Right cardiac atrium (tissue), 5 donors: ENCODE results near the gene EFNA5. TPM values are rescaled to one million over a fixed set of nuclear protein-coding genes. Genes with fewer than 3 reads are reported as not detected.

Source experiments
- ATAC-seq, 2 donors: fragments of 200-7000 bp; cut with Tn5 transposase; one replicate each; pipeline versions ENCODE4 v1.8.0 to v1.9.1; 2020; ENCODE audit warnings: moderate library complexity in 2 of 2, mild to moderate bottlenecking in 1 of 2
- DNase-seq, 3 donors: peaks; one replicate each; pipeline ENCODE4 v3.0.0-alpha.2; 2020
- H3K27ac ChIP-seq: one replicate; pipeline ENCODE4 v1.5.1; 2013; ENCODE audit warnings: mild to moderate bottlenecking, low read length, control low read depth, moderate library complexity
- H3K27me3 ChIP-seq: one replicate; pipeline ENCODE4 v1.6.1; 2013; ENCODE audit not compliant: control insufficient read depth, insufficient read depth
- H3K4me1 ChIP-seq: one replicate; pipeline ENCODE4 v1.6.1; 2013; ENCODE audit warnings: low read length; ENCODE audit not compliant: control insufficient read depth, insufficient read depth
- H3K4me3 ChIP-seq: one replicate; pipeline ENCODE4 v1.5.1; 2013; ENCODE audit warnings: low read length, control low read depth
- H3K9me3 ChIP-seq: one replicate; pipeline ENCODE4 v1.6.1; 2013; ENCODE audit warnings: low read length; ENCODE audit not compliant: control insufficient read depth
- WGBS: extraction: QIAGEN DNeasy Blood & Tissue Kit; methylation state at CpG from one replicate; pipeline ENCODE4 v1.1.7; 2013; 5-methylcytosine and 5-hydroxymethylcytosine counted together
- intact Hi-C, 4 donors: fragments of 100-400 bp; cut with DNase I; formaldehyde crosslinking; loops; one replicate each; pipeline versions ENCODE4 v1.11.0 to v1.14.0; 2022 to 2023
- polyA plus RNA-seq: library from polyadenylated mRNA; stranded (reverse); fragments of 200-250 nt; gene quantifications from one replicate; pipeline ENCODE4 v1.2.3, GENCODE V29; 2013
- total RNA-seq, 4 donors: library from RNA; stranded (reverse); fragmentation: NEBNext Ultra II Directional; extraction: Animal tissue kit (Norgen Biotek cat#: 25700); gene quantifications; one replicate each; pipeline ENCODE4 v1.2.1, GENCODE V29; 2021
- donor health status: healthy with polysubstance abuse.
- donor health status: DM: no; HTN: yes; CAD: no.
- donor health status: DM: no; HTN: no; CAD: no.
- donor health status: DM: no; HTN: yes; CAD: no; lungs with severe emphysema.
- donor health status: DM: yes; HTN: yes; CAD: no.

The EFNA5 gene
- total and polyA plus RNA-seq, 5 donors = 4.5 to 26.4 (median 21.8) TPM

DNA sequence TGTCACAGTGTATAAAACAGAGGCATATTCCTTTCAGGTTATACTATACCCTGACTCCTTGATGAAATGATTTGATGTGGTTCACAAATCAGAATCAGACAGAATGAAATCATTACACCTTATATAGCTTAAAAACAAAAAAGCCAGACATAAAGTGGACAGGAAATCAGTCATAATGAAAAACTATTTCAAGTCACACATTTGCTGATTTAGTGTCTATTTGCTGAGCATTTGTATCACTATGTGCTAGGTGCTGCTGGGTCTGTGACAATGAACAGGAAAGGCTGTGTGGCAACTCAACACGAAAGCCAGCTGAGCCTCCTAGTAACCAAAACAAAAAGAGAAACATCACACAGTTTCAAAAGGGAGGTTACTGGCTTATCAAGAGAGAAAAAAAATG is 194.0 kb downstream of the EFNA5 start:
- ATAC-seq (peak; percentile 81 to 82), DNase-seq (peak in 1 of 3 donors; percentile 38)
- WGBS = 26% methylated on average over 1 of the region's 1 CpG
- no peaks in the 10 kb centered on the region for H3K27me3 ChIP-seq
- H3K9me3 ChIP-seq = no peaks in the 10 kb centered on the region
- H3K27ac ChIP-seq = no peak overlapping the region
- no peak overlapping the region for H3K4me3 ChIP-seq
- H3K4me1 ChIP-seq = peaks cover 1% of the 10 kb centered on the region
- intact Hi-C loops = no loop called here

DNA sequence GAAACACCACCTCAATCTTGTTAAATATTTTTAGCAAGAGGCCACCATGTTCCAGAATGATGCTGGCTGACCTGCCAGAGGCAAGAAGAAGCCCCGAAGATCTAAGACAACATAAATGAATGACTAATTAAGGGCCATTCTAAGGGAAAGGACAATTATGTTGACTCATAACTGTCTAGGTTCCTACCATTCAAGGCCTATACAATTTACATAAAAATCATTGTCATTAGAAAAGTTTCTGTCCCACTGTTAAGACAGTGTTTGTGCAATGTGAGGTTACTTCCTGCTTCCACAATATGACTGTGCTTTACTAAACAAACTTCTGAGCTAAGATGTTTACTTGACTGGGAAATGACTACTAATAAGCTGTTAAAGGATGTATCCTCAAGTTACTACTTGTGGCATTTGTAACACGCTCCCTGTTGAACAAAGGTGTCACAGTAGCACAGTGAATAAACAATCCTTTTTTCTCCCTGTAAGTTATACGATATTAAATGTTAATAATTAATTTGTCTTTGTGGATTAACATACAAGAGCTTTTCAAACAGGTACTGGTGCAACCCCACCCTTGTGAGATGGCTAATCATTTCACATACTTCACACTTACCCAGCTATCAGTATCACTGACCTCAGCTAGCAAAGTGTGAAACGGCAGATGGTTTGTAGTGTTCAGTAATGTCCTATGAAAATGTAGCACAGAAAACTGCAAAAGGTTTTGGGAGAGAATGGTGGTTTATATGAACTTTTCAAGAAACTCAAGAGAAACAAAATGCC is 195.8 kb downstream of the EFNA5 start:
- Histone ChIP-seq H3K4me3 (no peak overlapping the region), H3K27me3 (no peaks in the 10 kb centered on the region), H3K9me3 (no peaks in the 10 kb centered on the region), H3K4me1 (peaks cover 1% of the 10 kb centered on the region), H3K27ac (peak overlapping the region; percentile 52)
- WGBS = 61% methylated on average over 4 of the region's 4 CpGs
- ATAC-seq (peak in 1 of 2 donors; percentile 46), DNase-seq (no peak)
- intact Hi-C loops = no loop called here

DNA sequence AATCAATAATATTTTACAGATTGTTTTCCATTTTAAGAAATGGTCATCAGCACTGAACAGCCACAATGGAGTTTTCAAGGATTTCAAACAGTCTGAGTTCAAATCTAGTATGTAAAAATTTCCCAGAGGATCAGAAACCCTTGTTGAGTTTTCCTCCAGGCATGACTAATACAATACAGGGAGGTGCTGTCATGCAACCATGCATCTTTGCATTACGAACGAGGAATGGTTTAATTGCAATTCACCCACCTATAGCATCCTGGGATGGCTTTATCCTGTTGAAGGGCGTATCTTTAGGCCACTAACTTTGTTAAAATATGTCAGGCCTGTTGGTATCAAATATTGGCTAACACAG is 196.4 kb downstream of the EFNA5 start:
- no peak overlapping the region for H3K27ac ChIP-seq

DNA sequence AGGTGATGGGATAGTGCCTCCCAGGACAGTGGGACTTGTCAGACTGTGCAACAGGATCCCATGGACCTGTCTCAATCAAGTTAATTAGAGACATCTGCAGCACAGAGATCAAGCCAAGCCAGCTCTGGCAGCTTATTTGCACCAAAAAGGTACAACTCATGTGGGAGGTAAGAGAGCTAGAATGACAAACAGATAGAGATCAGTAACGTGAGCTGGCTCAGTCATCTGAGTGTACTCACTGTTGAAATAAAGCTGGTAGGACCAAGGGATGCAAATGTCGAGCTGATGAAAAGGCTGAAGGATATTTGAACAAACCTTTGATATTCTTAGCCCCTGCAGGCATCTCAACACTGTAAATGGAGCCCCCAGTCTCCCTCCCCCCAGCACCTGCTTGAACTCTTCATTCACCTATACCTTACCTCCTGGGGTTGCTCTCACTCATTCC is 198.1 kb downstream of the EFNA5 start:
- 50% methylated on average over 2 of the region's 2 CpGs for whole genome bisulfite sequencing
- intact Hi-C loops = no loop called here

More for the DNA sequence above, 196.4 kb downstream of the EFNA5 start:
- DNase-seq (no peak), ATAC-seq (no peak)
- H3K4me3 ChIP-seq = no peak overlapping the region
- intact Hi-C loops = no loop called here
- H3K9me3 ChIP-seq = no peaks in the 10 kb centered on the region
- H3K27me3 ChIP-seq = no peaks in the 10 kb centered on the region
- peaks cover under 1% of the 10 kb centered on the region for H3K4me1 ChIP-seq
- 89% methylated on average over 3 of the region's 3 CpGs for WGBS

DNA sequence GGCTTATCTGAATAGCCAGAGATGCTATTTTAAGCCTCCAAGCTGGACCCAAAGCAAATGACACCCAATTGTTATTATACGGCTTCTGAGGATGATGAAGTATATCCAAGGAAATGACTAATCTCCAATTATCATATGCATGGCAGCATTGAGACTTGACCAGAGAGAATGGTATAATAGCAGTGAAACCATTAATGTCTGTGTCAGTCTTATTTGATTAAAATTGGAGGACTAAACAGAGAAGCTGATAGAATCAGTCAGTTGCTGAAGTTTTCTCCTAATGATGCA is 200.5 kb downstream of the EFNA5 start:
- Histone ChIP-seq H3K4me3 (no peak overlapping the region), H3K27me3 (no peaks in the 10 kb centered on the region), H3K9me3 (no peaks in the 10 kb centered on the region), H3K27ac (peak overlapping the region; percentile 71), H3K4me1 (peaks cover 3% of the 10 kb centered on the region)
- intact Hi-C loops = no loop called here
- 19% methylated on average over 1 of the region's 1 CpG for WGBS
- no peak for ATAC-seq
- DNase-seq = no peak

More for the DNA sequence above, 198.1 kb downstream of the EFNA5 start:
- DNase-seq = no peak
- Histone ChIP-seq H3K4me1 (no peaks in the 10 kb centered on the region), H3K27ac (no peak overlapping the region), H3K4me3 (no peak overlapping the region), H3K9me3 (no peaks in the 10 kb centered on the region), H3K27me3 (no peaks in the 10 kb centered on the region)
- no peak for ATAC-seq

DNA sequence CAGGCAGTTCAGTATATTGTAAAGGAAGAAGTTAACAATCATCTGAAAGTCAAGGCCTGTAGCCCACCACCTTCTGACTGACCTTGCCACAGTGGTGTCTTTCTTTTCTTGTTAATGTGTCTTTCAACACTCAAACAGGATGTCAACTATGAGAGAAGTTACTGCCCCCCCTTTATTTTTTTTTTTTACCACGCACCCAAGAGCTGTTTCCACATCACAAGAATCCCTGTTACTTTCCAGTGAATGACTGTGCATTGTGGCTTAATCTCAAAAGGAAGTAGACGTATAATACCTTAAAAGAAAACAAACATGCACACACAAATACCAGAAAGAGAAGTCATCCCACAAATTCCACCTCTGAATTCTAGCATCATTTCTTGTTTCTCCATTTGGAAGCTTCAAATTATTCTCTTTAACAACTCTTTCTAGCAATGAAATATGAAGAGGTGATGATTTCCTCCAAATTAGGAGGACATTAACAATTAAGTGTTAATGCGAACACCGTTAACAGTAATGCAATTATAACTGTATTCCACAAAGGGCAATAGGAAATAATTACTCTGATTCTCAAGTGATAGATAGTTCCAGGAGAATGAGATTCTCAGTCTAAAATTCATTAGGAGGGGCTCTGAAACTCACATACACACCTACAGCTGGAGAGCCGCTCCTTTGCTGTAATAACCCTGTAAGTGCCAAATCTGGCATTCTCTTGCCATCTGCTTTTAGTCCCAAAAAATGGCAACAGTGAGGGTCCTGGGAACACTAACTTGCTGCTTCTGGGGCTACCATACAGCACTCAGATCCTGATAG is 201.0 kb downstream of the EFNA5 start:
- Histone ChIP-seq H3K4me3 (no peak overlapping the region), H3K27me3 (no peaks in the 10 kb centered on the region), H3K27ac (peak overlapping the region; percentile 73), H3K4me1 (peaks cover 3% of the 10 kb centered on the region), H3K9me3 (no peaks in the 10 kb centered on the region)
- DNase-seq (no peak), ATAC-seq (peak in 1 of 2 donors; percentile 39)
- intact Hi-C loops = no loop called here
- WGBS = 49% methylated on average over 5 of the region's 5 CpGs

DNA sequence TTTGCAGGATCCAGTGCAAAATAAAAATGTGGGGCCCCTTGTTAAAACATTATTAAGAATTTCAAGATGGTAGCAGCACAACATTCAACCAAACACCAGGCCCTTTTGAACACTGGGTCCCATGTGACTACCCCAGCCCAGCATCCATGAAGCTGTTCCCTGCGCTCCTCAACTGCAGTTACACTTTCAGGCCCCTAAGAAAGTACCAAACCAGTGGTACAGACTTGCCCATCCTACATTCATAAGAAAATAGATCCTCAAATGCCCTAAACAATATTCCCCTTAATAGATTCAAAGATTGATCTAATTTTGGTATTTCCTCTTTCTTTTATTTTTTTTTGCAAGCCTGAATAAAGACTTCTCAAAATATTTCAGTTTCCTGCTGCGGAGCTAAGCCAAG is 201.7 kb downstream of the EFNA5 start:
- H3K4me3 ChIP-seq = no peak overlapping the region
- ATAC-seq (no peak), DNase-seq (no peak)
- H3K4me1 ChIP-seq = peaks cover 6% of the 10 kb centered on the region
- peak overlapping the region; percentile 73 for H3K27ac ChIP-seq
- intact Hi-C loops = no loop called here
- no peaks in the 10 kb centered on the region for H3K27me3 ChIP-seq
- no peaks in the 10 kb centered on the region for H3K9me3 ChIP-seq
- 71% methylated on average over 2 of the region's 2 CpGs for WGBS

DNA sequence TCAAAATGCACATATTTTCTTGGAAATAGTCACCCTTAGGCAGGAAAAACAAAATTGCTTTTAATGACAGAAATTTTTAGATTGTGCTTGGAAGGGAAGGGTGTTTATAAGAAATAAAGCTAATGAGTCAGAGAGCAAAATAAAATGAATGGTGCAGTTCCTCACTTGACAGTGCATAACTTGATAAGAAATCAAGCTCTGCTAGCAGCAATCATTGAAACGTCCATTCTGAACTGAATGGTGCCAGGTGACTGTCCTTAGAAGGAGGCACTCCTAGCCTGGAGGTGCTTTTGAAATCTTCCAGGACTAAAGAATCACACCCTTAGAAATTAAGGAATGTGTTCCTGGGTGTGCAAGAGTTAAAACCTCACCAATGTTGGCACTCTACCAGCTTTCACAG is 202.5 kb downstream of the EFNA5 start:
- H3K4me1 ChIP-seq = peaks cover 6% of the 10 kb centered on the region
- 25% methylated on average over 1 of the region's 1 CpG for WGBS
- peak; percentile 61 to 65 for ATAC-seq
- DNase-seq = no peak
- no peak overlapping the region for H3K4me3 ChIP-seq
- no peaks in the 10 kb centered on the region for H3K9me3 ChIP-seq
- H3K27me3 ChIP-seq = no peaks in the 10 kb centered on the region
- intact Hi-C loops = no loop called here
- H3K27ac ChIP-seq = no peak overlapping the region

DNA sequence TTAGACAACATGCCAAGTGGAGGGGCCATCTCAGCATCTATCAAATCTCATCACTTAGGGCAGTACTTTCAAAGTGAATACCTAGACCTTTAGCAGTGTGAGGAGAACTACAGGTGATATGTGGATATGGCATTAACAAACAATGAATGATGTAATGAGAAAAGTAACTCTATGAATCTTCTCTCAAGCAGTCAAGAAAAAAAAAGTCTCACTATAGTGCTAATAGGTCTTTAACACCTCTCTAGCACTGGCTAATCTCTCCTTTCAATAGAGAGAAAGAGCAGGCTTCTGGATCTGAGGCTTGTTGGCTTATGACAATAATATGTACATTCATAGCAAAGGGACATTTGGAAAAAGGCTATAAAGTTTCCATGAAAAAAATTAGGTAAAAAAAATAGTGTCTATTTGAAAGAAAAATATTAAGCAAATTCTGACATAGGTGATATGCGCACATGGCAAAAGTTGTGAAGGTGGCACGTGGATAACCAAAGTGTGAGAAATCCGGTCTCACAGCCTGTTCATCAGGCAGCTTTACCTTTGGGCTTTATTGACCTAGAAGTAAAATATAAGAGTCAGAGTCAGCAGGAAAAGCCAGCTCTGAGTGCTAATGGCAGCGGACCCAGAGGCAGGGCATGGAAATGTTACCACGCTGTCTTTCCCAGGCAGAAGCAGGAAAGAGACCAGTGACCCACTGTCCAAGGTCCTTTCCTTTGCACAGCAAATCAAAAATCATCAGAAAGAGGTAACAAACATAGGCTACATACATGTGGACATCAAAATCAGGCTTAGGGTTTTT is 203.4 kb downstream of the EFNA5 start:
- intact Hi-C loops = no loop called here
- Histone ChIP-seq H3K4me1 (peaks cover 6% of the 10 kb centered on the region), H3K27me3 (no peaks in the 10 kb centered on the region), H3K27ac (no peak overlapping the region), H3K4me3 (no peak overlapping the region), H3K9me3 (no peaks in the 10 kb centered on the region)
- WGBS = 72% methylated on average over 5 of the region's 5 CpGs
- ATAC-seq = peak in 1 of 2 donors; percentile 39
- DNase-seq = no peak

DNA sequence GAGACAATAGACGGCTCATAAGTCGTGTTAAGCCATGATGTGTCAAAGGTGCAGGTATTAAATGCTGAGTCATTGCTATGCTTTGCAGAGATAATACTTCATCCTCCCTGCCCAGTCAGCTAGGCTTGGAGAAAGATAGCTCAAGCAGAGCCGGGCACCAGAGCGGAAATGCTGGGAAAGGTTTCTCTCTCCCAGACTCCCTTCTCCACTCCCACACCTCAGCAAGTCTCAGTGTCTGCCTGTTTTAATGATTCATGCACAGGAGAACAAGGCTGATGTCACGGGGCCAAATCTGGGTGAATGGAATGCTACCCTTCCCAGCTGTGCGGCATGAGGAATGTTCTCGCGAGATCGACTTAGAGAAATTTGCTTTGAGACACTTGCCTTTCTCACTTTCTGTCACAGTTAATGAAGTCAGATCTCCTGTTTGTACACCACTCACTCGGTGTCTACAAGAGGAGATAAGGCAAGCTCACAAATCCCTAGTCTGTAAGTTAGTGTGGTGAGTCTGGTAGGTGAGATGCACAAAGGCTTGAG is 204.4 kb downstream of the EFNA5 start:
- ATAC-seq = peak; percentile 22 to 38
- no peak for DNase-seq
- intact Hi-C loops = no loop called here
- Histone ChIP-seq H3K27me3 (no peaks in the 10 kb centered on the region), H3K4me1 (peaks cover 6% of the 10 kb centered on the region), H3K4me3 (no peak overlapping the region), H3K27ac (peak overlapping the region; percentile 23), H3K9me3 (no peaks in the 10 kb centered on the region)
- 62% methylated on average over 10 of the region's 10 CpGs for WGBS

DNA sequence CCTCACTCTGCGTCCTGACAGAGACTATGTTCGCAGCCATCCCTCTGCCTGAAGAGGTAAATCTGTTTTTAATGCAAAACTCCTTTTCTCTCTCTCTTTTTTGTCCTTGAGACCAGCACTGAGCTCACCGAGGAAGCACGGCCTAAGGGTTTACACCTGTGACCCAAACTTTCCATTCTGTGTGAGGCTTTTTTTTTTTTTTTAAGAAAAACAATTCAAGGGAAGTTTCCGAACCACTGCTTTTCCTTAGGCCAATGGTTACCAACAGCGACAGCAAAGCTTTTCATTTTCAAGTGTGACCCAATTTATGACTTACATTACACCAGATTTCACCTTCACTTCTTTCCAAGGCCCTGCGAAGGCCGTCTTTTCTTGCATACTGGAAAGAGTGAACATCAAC is 205.9 kb downstream of the EFNA5 start:
- ATAC-seq (no peak), DNase-seq (no peak)
- intact Hi-C loops = no loop called here
- WGBS = 80% methylated on average over 8 of the region's 8 CpGs
- Histone ChIP-seq H3K27ac (no peak overlapping the region), H3K9me3 (no peaks in the 10 kb centered on the region), H3K4me3 (no peak overlapping the region), H3K4me1 (peaks cover 6% of the 10 kb centered on the region), H3K27me3 (no peaks in the 10 kb centered on the region)
